ENCODE data around the gene SLC4A8. TPM values are rescaled to one million over a fixed set of nuclear protein-coding genes. Genes with fewer than 3 reads are reported as not detected.

SLC4A8 gene
- polyA plus RNA-seq, 1 donor (not counting 4 experiments of a cell fraction or from before 2014, with no cell fraction given) = 2.3 TPM

DNA sequence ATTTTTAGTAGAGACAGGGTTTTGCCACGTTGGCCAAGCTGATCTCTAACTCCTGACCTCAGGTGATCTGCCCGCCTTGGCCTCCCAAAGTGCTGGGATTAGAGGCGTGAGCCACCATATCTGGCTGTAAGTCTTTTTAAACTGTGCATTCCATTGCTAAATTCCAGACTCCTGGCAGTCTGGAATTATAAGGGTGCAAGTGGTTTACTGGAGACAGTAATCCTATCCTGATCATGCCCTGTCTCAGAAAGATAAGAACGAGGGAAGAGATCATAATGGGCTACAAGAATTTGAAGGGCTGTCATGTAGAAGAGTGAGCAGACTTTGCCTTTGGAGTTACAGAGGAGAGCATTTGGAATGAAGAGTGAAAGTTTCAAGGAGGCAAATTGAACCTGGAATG lies 6.8 kb upstream of the SLC4A8 start:
- H3K36me3 ChIP-seq (ENCODE audit: control insufficient read depth in 2 of 2, extremely low read depth in 1 of 2, insufficient read depth in 2 of 2, low read length in 2 of 2) = no peaks in the 10 kb centered on the region
- no peaks in the 10 kb centered on the region for H3K4me1 ChIP-seq (ENCODE audit: control insufficient read depth, extremely low read depth, insufficient read depth, low read length)
- no peak overlapping the region for H3K27ac ChIP-seq (ENCODE audit: control insufficient read depth, insufficient read depth, low read length)
- no peak overlapping the region for H3K4me2 ChIP-seq (ENCODE audit: control insufficient read depth, extremely low read depth, insufficient read depth, low read depth, low read length)
- H3K9me3 ChIP-seq (ENCODE audit: control insufficient read depth, low read depth, low read length) = no peaks in the 10 kb centered on the region
- no peaks in the 10 kb centered on the region for H3K79me2 ChIP-seq (ENCODE audit: control insufficient read depth, insufficient read depth, low read length)
- no peaks in the 10 kb centered on the region for H3K27me3 ChIP-seq (ENCODE audit: control insufficient read depth, extremely low read depth, insufficient read depth, low read length)
- dilution Hi-C loops (cut with MboI; ENCODE audit: extremely low pct_ligation_motif_present, low sequenced_read_pairs) = no loop called here
- DNase-seq (ENCODE audit: low read depth, low spot score) = no peak
- H3K4me3 ChIP-seq (ENCODE audit: control insufficient read depth in 2 of 3, extremely low read depth in 1 of 3, insufficient read depth in 2 of 3, low read depth in 1 of 3, low read length in 3 of 3) = no peak overlapping the region
- no peaks in the 10 kb centered on the region for H3K9me1 ChIP-seq (ENCODE audit: control insufficient read depth, extremely low read depth, insufficient read depth, low read length)
- H2AFZ ChIP-seq (ENCODE audit: control insufficient read depth, low read length) = no peak overlapping the region
- no peak overlapping the region for H3K9ac ChIP-seq (ENCODE audit: control insufficient read depth, extremely low read depth, insufficient read depth, low read length)
- TF ChIP-seq, protein P1, sequence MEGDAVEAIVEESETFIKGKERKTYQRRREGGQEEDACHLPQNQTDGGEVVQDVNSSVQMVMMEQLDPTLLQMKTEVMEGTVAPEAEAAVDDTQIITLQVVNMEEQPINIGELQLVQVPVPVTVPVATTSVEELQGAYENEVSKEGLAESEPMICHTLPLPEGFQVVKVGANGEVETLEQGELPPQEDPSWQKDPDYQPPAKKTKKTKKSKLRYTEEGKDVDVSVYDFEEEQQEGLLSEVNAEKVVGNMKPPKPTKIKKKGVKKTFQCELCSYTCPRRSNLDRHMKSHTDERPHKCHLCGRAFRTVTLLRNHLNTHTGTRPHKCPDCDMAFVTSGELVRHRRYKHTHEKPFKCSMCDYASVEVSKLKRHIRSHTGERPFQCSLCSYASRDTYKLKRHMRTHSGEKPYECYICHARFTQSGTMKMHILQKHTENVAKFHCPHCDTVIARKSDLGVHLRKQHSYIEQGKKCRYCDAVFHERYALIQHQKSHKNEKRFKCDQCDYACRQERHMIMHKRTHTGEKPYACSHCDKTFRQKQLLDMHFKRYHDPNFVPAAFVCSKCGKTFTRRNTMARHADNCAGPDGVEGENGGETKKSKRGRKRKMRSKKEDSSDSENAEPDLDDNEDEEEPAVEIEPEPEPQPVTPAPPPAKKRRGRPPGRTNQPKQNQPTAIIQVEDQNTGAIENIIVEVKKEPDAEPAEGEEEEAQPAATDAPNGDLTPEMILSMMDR (optimal IDR thresholded peaks at IDR 0.05 in 1 of 3, IDR thresholded peaks at IDR 0.05 in 1 of 3, conservative IDR thresholded peaks at IDR 0.05 in 1 of 3; ENCODE audit: extremely low read depth in 1 of 3, insufficient read depth in 2 of 3, low read length in 3 of 3) = no peak
- no peak for TF ChIP-seq EZH2 (IDR thresholded peaks at IDR 0.05; ENCODE audit: low read length)
- H4K20me1 ChIP-seq (ENCODE audit: control insufficient read depth, extremely low read depth, insufficient read depth, low read length) = no peaks in the 10 kb centered on the region
- FAIRE-seq = no peak

DNA sequence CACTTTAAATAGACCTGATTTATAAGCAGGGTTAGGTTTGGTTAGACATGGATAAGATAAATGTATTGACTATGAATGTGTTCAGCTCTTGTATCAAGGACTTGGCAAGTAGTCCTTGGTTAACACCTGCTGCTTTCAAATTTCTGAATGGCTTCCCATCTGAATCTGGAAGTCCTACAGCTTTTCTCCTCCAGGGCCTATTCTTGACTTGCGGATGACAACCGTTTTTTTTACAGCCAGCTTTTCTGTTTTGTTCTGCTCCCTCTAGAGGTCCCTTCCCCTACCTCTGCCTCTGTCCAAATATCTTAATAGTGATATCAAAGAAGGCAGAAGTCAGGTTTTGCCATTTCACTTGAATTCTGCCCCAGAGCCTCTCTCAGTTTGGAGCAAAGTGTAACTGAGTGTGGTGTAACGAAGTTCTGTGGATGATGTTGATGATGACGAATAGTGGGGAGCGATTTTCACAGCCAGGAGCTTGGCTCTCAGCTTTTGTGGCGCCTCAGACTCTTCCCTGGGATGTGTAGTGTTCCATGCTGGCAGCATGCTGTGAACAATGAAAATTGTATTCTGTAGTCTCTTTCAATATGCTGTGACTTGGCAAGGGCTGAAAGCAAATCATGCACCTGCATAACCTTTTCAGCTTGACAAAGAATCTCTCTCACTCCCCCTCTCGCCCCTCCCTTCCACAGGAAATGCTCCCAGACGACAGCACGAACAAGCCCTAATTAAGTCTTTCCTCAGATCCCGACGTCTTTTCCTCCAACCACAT lies 5.0 kb upstream of the SLC4A8 start:
- Histone ChIP-seq H3K4me2 (ENCODE audit: control insufficient read depth, extremely low read depth, insufficient read depth, low read depth, low read length) (no peak overlapping the region), H3K79me2 (ENCODE audit: control insufficient read depth, insufficient read depth, low read length) (no peaks in the 10 kb centered on the region), H3K27ac (ENCODE audit: control insufficient read depth, insufficient read depth, low read length) (no peak overlapping the region), H3K9ac (ENCODE audit: control insufficient read depth, extremely low read depth, insufficient read depth, low read length) (no peak overlapping the region), H3K9me1 (ENCODE audit: control insufficient read depth, extremely low read depth, insufficient read depth, low read length) (no peaks in the 10 kb centered on the region), H3K4me3 (ENCODE audit: control insufficient read depth in 2 of 3, extremely low read depth in 1 of 3, insufficient read depth in 2 of 3, low read depth in 1 of 3, low read length in 3 of 3) (no peak overlapping the region), H3K4me1 (ENCODE audit: control insufficient read depth, extremely low read depth, insufficient read depth, low read length) (no peaks in the 10 kb centered on the region), H3K27me3 (ENCODE audit: control insufficient read depth, extremely low read depth, insufficient read depth, low read length) (peaks cover 2% of the 10 kb centered on the region), H3K9me3 (ENCODE audit: control insufficient read depth, low read depth, low read length) (no peaks in the 10 kb centered on the region), H3K36me3 (ENCODE audit: control insufficient read depth in 2 of 2, extremely low read depth in 1 of 2, insufficient read depth in 2 of 2, low read length in 2 of 2) (no peaks in the 10 kb centered on the region), H2AFZ (ENCODE audit: control insufficient read depth, low read length) (no peak overlapping the region), H4K20me1 (ENCODE audit: control insufficient read depth, extremely low read depth, insufficient read depth, low read length) (no peaks in the 10 kb centered on the region)
- FAIRE-seq (no peak), DNase-seq (ENCODE audit: low read depth, low spot score) (no peak)
- TF ChIP-seq, protein P1 (optimal IDR thresholded peaks at IDR 0.05 in 1 of 3, IDR thresholded peaks at IDR 0.05 in 1 of 3, conservative IDR thresholded peaks at IDR 0.05 in 1 of 3; ENCODE audit: extremely low read depth in 1 of 3, insufficient read depth in 2 of 3, low read length in 3 of 3) = no peak
- TF ChIP-seq EZH2 (IDR thresholded peaks at IDR 0.05; ENCODE audit: low read length) = no peak
- dilution Hi-C loops (cut with MboI; ENCODE audit: extremely low pct_ligation_motif_present, low sequenced_read_pairs) = no loop called here
